ENCODE results near the gene BRD4. TPM values are rescaled to one million over a fixed set of nuclear protein-coding genes. Genes with fewer than 3 reads are reported as not detected.

Gene BRD4
- total RNA-seq, 1 experiment from 2014 or later, result 189 TPM

DNA sequence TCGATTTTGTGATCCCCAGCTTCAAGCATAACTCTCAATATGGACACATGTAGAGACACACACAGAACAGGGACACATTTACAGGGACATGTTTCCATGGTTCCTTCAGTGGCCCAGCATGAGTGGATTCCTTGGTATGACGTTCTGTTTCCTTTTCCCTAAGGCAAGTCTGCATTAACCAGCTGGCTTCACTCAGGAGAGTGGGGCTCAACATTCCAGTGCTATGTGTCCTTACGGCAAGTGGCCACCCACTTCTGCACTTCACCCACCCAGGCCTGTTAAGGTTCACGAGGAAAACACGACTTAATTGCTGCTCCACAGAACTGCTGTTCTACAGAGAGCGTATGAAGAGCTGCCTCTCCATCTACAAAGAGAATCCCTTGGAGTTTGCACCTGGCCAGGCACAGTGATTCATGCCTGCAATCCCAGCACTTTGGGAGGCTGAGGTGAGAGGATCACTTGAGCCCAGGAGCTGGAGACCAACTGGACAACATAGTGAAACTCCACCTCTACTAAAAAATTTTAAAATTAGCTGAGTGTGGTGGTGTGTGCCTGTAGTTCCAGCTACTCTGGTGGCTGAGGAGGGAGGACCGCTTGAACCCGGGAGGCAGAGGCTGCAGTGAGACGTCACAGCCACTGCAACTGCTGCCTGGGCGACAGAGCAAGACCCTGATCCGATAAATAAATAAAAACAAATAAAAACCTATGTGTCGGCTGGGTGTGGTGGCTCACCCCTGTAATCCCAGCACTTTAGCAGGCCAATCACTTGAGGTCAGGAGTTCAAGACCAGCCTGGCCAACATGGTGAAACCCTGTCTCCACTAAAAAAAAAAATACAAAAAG is 32.5 kb downstream of the BRD4 start:
- Mint-ChIP-seq H3K4me1 (ENCODE audit: insufficient read depth, unreplicated experiment) (peaks cover 58% of the 10 kb centered on the region), H3K9me3 (ENCODE audit: unreplicated experiment) (no peaks in the 10 kb centered on the region), H3K27me3 (ENCODE audit: insufficient read depth, unreplicated experiment) (no peaks in the 10 kb centered on the region), H3K4me3 (ENCODE audit: unreplicated experiment) (no peak overlapping the region), H3K27ac (ENCODE audit: low read depth, unreplicated experiment) (peak overlapping the region; percentile 87), H3K36me3 (ENCODE audit: insufficient read depth, unreplicated experiment) (peaks cover 35% of the 10 kb centered on the region)
- ChIA-PET CTCF (interaction anchor here (0.6 to 1.4 kb wide), 4 partner anchors 9 to 379 kb away, joined by 3 to 4 read pairs (median 4); no protein-coding TSS in a partner anchor), POLR2A (interaction anchor here (0.6 to 4.5 kb wide), 3 partner anchors 17 to 918 kb away, joined by 3 to 50 read pairs (median 4); partner anchors contain the start of gene ADGRE5)
- TF ChIP-seq, protein P1, sequence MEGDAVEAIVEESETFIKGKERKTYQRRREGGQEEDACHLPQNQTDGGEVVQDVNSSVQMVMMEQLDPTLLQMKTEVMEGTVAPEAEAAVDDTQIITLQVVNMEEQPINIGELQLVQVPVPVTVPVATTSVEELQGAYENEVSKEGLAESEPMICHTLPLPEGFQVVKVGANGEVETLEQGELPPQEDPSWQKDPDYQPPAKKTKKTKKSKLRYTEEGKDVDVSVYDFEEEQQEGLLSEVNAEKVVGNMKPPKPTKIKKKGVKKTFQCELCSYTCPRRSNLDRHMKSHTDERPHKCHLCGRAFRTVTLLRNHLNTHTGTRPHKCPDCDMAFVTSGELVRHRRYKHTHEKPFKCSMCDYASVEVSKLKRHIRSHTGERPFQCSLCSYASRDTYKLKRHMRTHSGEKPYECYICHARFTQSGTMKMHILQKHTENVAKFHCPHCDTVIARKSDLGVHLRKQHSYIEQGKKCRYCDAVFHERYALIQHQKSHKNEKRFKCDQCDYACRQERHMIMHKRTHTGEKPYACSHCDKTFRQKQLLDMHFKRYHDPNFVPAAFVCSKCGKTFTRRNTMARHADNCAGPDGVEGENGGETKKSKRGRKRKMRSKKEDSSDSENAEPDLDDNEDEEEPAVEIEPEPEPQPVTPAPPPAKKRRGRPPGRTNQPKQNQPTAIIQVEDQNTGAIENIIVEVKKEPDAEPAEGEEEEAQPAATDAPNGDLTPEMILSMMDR (IDR thresholded peaks at IDR 0.05; ENCODE audit: unreplicated experiment), result no peak
- no peak for DNase-seq (ENCODE audit: unreplicated experiment)
- BruUV-seq (replicated peaks), result no TSS peak
- intact Hi-C loops (cut with micrococcal nuclease), result no loop called here

- ChIA-PET CTCF (interaction anchor here (0.6 to 1.4 kb wide), 6 partner anchors 9 to 94 kb away, joined by 3 to 4 read pairs (median 3); no protein-coding TSS in a partner anchor), POLR2A (interaction anchor here (0.6 to 4.5 kb wide), 7 partner anchors 16 to 918 kb away, joined by 3 to 50 read pairs (median 7); partner anchors contain the start of genes ADGRE5, AKAP8 and BRD4)
- Mint-ChIP-seq H3K27me3 (ENCODE audit: insufficient read depth, unreplicated experiment) (no peaks in the 10 kb centered on the region), H3K4me3 (ENCODE audit: unreplicated experiment) (peak overlapping the region; percentile 32), H3K9me3 (ENCODE audit: unreplicated experiment) (no peaks in the 10 kb centered on the region), H3K4me1 (ENCODE audit: insufficient read depth, unreplicated experiment) (peaks cover 62% of the 10 kb centered on the region), H3K27ac (ENCODE audit: low read depth, unreplicated experiment) (peak overlapping the region; percentile 87), H3K36me3 (ENCODE audit: insufficient read depth, unreplicated experiment) (peaks cover 30% of the 10 kb centered on the region)
- TF ChIP-seq, protein P1 (IDR thresholded peaks at IDR 0.05; ENCODE audit: unreplicated experiment), result no peak
- DNase-seq (ENCODE audit: unreplicated experiment), result no peak
- intact Hi-C loops (cut with micrococcal nuclease), result no loop called here
- BruUV-seq (replicated peaks), result no TSS peak
These were observed 33.3 kb downstream of the BRD4 start for GRCh38 chr19:15298847-15299567.

DNA sequence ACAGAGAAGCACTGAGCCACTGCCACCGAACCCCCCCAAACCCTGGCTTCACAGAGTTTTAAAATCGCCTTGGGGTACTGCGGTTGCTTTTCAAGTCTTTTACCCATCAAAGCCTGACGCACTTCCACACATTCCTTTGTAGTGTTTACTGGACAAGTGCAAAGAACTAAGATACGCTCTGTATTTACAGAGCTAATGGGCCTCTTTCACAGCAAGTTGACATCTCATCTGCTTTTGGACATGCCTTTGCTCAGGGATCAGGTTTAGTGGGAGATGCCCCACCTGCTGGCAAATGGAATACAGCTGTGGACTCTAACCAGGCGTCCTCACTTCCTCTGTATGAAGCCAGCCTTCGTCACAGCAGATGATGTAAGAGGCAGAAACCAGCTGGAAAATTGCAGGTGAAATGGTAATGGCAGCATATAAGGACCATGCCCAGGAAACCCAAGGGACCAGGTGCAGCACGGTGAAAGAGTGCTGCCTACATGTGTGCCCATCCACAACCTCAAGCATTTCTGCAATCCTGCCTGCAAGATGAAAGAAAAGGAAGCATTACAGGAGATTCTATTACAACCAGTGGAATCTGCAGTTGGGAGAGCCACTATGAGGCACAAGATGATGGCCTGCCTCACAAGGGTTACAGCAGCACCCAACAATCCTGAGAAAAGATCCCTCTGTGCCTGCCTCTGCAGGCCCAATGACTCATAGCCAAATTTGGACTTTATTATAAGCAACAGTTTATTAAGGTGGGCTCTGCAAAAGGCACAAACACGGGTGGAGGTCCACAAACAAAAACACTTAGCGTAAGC is 34.7 kb downstream of the BRD4 start:
- Mint-ChIP-seq H3K27me3 (ENCODE audit: insufficient read depth, unreplicated experiment) (no peaks in the 10 kb centered on the region), H3K27ac (ENCODE audit: low read depth, unreplicated experiment) (peak overlapping the region; percentile 87), H3K4me3 (ENCODE audit: unreplicated experiment) (peak overlapping the region; percentile 21), H3K4me1 (ENCODE audit: insufficient read depth, unreplicated experiment) (peaks cover 63% of the 10 kb centered on the region), H3K9me3 (ENCODE audit: unreplicated experiment) (no peaks in the 10 kb centered on the region), H3K36me3 (ENCODE audit: insufficient read depth, unreplicated experiment) (peaks cover 43% of the 10 kb centered on the region)
- BruUV-seq (replicated peaks), result TSS peak; percentile 81
- ChIA-PET CTCF (interaction anchor here (0.6 to 1.3 kb wide), 10 partner anchors 8 to 918 kb away, joined by 3 to 5 read pairs (median 3); no protein-coding TSS in a partner anchor), POLR2A (interaction anchor here (0.8 to 4.5 kb wide), 11 partner anchors 9 to 101 kb away, joined by 3 to 50 read pairs (median 5); partner anchors contain the start of genes AKAP8 and BRD4)
- TF ChIP-seq, protein P1 (IDR thresholded peaks at IDR 0.05; ENCODE audit: unreplicated experiment), result peak; percentile 11
- intact Hi-C loops (cut with micrococcal nuclease), result loop anchor here (2.0 kb wide), 1 partner anchor 33 kb away; no protein-coding TSS in a partner anchor
- peak; percentile 67 for DNase-seq (ENCODE audit: unreplicated experiment)
